NCI-H2107 treated with DMSO at 0.1 percent for 48 hours (cell line): Measurements from ENCODE around the gene GPR87.

Source experiments
- DNase-seq: peaks from one replicate; lab custom pipeline; 2025; ENCODE audit not compliant: unreplicated experiment; lab: John Stamatoyannopoulos, UW

Gene GPR87

GRCh38 chr3:151283907-151284461 lies 32.6 kb downstream of the GPR87 start:
- no peak for DNase-seq

GRCh38 chr3:151283387-151283786 lies 33.2 kb downstream of the GPR87 start:
- DNase-seq = no peak

- DNase-seq = peak; percentile 88
Measured at GRCh38 chr3:151282921-151283320, 33.7 kb downstream of the GPR87 start.

DNA sequence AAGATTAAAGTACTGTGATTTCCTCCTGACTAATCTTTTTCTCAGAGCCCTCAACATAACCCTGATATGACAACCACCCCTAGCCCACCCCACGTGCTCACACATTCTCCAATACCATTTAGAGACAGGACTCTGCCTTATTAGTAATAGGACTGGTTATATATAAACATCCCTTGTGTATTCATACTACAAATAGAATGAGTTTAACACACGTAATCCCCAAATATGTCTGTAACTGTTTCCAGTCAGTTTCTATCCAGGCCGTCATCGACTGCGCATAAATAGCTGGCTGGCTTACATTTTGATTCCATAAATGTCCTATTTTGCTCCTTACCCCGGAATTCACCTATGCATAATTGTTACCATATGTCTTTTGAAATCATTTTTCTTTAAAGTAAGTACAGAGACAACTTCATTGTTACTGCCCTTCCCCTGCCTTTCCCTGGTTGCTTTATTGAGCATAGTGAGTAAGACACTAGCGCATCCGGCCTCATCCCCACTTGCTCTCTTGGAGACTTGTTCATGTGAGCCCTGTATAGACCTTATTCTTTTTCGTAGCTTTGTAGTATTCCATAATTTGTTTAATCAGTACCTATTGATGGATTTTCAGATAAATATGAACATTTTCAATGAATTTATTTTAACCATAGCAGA lies 34.8 kb downstream of the GPR87 start:
- DNase-seq = no peak

- DNase-seq = no peak
Measured at GRCh38 chr3:151278230-151278629, 38.4 kb downstream of the GPR87 start, which contains the start of gene P2RY14. P2RY14 (minus strand) TSS chr3:151278542; CDS start chr3:151214316, 64,226 bp downstream.

DNA sequence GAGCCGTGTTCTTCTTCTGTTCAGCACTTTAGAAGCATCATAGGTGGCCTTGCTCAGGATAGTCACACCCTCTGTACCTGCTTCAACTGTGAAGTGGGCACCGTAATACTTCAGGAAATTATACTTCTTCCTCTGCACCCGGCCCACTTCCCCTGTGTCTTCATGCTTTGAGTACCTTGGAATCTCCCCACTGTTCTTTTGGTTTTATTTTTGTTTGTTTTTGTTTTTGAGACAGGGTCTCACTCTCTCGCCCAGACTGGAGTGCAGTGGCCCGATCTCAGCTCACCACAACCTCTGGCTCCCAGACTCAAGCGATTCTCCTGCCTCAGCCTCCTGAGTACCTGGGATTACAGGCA lies 40.0 kb downstream of the GPR87 start:
- no peak for DNase-seq

- no peak for DNase-seq
Measured at GRCh38 chr3:151276038-151276686, 40.5 kb downstream of the GPR87 start.

- DNase-seq = no peak
Measured at GRCh38 chr3:151275091-151275490, 41.5 kb downstream of the GPR87 start.

DNA sequence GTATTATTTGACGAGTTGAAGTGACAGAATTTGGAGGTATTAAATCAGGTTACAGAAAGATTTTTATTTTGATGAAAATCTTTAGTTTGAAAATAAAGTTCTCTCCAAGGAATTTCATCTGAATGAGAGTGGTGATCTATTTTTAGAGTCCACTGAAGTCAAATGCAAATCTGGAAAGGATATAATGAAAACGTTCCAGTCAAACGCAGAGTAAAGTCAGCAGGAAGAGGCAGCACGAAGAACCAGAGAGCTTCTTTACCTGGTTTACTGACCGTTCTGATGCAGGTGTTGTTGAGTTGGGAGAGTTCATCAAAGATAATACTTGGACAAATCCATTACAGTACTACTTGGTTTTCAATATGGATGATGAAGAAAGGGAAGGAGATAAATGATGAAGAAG lies 47.0 kb downstream of the GPR87 start:
- DNase-seq = no peak

- no peak for DNase-seq
Measured at GRCh38 chr3:151268267-151269235, 48.1 kb downstream of the GPR87 start.

DNA sequence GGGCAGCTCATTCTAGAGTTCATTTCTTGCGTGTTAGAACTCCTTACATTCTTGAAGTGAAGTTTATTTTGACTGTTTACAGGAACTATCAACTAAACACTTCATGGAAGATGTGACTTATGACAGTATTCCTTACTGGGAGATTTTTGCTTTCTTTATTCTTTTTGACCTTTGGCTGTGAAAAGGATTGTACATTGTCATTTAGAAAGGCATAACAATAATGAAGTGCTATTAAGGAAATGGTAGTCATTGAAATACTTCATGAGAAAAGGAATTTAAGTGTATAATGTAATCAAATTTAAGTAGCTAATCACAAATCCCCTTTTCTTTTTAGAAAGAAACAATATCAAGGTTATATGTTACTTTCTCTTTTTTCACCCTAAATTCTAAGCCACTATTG lies 49.6 kb downstream of the GPR87 start:
- no peak for DNase-seq

DNA sequence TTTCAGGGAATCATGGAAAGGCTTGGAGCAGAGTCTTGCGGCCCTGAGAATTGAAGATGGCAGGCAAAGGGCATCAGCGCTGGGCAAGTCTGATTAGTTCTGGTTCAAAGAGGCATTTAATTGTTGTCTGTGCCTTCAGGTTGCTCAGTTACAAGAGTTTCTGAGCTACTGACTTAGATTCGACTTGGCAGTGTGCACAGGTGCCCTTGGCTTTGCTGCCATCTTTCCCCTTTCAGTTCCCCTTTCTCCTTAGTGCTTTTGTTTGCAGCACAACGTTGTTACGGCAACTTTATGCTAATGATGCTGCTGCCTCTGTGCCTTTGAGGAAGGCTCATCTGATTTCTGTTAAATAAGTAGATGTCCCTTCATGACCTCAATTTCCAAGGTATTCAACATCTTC lies 50.8 kb downstream of the GPR87 start:
- no peak for DNase-seq

DNA sequence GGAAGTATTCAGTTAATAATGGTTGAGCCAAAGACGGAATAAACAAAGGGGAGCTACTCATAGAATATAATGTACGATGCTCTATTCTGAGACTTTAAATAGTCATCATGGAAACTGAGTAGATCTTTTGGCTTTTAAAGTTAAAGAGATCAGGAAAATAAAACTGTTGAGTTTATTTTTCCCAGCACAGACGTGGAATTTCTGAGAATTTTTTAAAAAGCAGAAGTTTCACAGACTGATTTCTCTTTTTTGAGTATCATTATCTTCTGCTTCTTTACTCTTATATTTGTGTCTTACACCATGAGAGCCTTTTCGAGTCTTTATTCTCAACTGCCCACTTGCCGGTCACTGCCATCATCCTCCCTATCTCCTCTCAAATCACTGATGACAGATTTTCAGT lies 51.5 kb downstream of the GPR87 start:
- no peak for DNase-seq

GRCh38 chr3:151264605-151265004 lies 52.0 kb downstream of the GPR87 start:
- DNase-seq = no peak

- DNase-seq = no peak
Measured at GRCh38 chr3:151262871-151263525, 53.6 kb downstream of the GPR87 start.

- DNase-seq = no peak
Measured at GRCh38 chr3:151259664-151260063, 57.0 kb downstream of the GPR87 start.

DNA sequence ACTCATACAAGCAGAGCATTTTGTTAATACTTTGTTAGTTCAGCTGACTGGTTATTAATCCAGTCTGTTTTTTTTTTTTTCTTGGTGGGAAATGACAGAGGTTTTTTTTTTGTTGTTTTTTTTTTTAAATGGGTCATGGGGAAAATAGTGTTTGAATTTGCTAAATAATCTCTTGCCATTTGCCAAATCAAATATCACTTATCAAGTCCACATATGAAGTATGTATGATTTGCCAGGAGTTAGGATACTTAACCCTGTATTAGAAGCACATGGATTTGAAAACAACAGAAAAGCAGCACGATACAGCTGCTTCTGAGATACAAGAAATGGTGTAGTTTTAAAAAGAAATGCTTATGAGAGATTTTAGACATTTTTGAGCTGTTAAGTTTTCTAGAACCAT lies 59.9 kb downstream of the GPR87 start:
- DNase-seq = no peak

DNA sequence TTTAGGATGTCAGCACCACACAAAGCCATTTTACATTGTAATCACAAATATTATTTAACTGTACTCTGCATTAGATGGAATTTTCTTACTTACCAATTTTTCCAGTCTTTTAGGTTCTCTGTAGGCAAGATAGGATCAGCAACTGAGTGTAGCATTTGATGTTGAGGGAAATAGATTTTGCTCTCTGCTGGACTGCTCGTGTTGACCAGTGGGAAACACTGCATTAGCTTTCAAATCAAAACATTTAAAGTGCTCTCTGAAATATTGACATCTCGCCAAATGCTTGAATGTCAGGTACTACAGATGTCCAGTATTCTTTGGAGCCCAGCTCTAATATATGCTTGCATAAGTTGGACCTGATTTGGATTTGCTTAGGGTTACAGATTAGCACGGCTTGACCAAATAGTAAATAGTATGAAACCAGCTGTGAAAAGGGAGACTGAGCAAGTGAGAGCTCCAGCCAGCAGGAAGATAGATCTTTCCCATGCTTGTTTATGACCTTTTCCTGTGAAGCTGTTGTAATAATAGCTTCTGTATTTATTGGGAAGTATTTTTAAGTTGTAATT lies 67.8 kb downstream of the GPR87 start:
- no peak for DNase-seq
